IMR-90 (cell line): Measurements from ENCODE around the gene C17orf67. TPM values are rescaled to one million over a fixed set of nuclear protein-coding genes. Genes with fewer than 3 reads are reported as not detected.

Experiments used
- ATAC-seq: fragments of 200-7000 bp; cut with Tn5 transposase; 2 replicates; pipeline ENCODE4 v1.9.1; 2020; ENCODE audit warnings: low read depth, mild to moderate bottlenecking, moderate library complexity
- BruUV-seq: library from RNA; stranded (reverse); fragments of 400-500 nt; replicated peaks from 2 replicates; lab custom pipeline; 2021; lab: Mats Ljungman, UMichigan
- CTCF ChIA-PET: fragments of 300-600 bp; formaldehyde crosslinking; extraction: SDS; loops from one replicate; lab custom pipeline; 2021; ENCODE audit warnings: antibody characterized with exemption; lab: Yijun Ruan, JAX
- POLR2A ChIA-PET: fragments of 300-600 bp; sonication (Branson Sonifier 250); formaldehyde crosslinking; loops from one replicate; lab custom pipeline; 2022; ENCODE audit warnings: antibody characterized with exemption; ENCODE audit not compliant: unreplicated experiment; lab: Charles Lee
- DNase-seq: peaks from one replicate; pipeline ENCODE4 v3.0.0; 2013
- H2AFZ ChIP-seq: replicated peaks from 2 replicates; pipeline ENCODE3; 2013; ENCODE audit warnings: low read length, mild to moderate bottlenecking; ENCODE audit not compliant: poor library complexity
- H2AK5ac ChIP-seq: 2 replicates; pipeline ENCODE4 v1.6.1; 2013; ENCODE audit warnings: low read depth, low read length, inconsistent platforms
- H2AK9ac ChIP-seq: replicated peaks from 2 replicates; pipeline ENCODE3; 2013; ENCODE audit warnings: mild to moderate bottlenecking, low read depth, low read length, moderate library complexity; ENCODE audit not compliant: poor library complexity
- H2BK120ac ChIP-seq: 2 replicates; pipeline ENCODE4 v1.6.1; 2013; ENCODE audit warnings: low read depth, low read length, inconsistent platforms
- H2BK15ac ChIP-seq: 3 replicates; pipeline ENCODE4 v1.6.1; 2013; ENCODE audit warnings: low read depth, low read length, inconsistent platforms
- H2BK20ac ChIP-seq: 2 replicates; pipeline ENCODE4 v1.6.1; 2013; ENCODE audit warnings: low read depth, mild to moderate bottlenecking, inconsistent platforms, low read length, moderate library complexity
- H2BK5ac ChIP-seq: 2 replicates; pipeline ENCODE4 v1.6.1; 2013; ENCODE audit warnings: mild to moderate bottlenecking, low read depth, low read length, inconsistent platforms; ENCODE audit not compliant: poor library complexity, severe bottlenecking
- H3K14ac ChIP-seq: replicated peaks from 2 replicates; pipeline ENCODE4 v1.6.1; 2013; ENCODE audit warnings: low read depth, low read length, inconsistent platforms
- H3K18ac ChIP-seq: 2 replicates; pipeline ENCODE4 v1.6.1; 2013; ENCODE audit warnings: low read depth, low read length, control low read depth
- H3K23ac ChIP-seq: 2 replicates; pipeline ENCODE4 v1.6.1; 2013; ENCODE audit warnings: low read depth, low read length, inconsistent platforms
- H3K27ac ChIP-seq: 2 replicates; pipeline ENCODE4 v1.5.1; 2013; ENCODE audit warnings: mild to moderate bottlenecking, control low read depth, low read length; ENCODE audit not compliant: insufficient read depth
- H3K27me3 ChIP-seq: 2 replicates; pipeline ENCODE4 v1.6.1; 2013; ENCODE audit warnings: low read length; ENCODE audit not compliant: control insufficient read depth, insufficient read depth
- H3K36me3 ChIP-seq: 2 replicates; pipeline ENCODE4 v1.6.1; 2013; ENCODE audit warnings: low read length, mixed read lengths; ENCODE audit not compliant: control insufficient read depth, insufficient read depth
- H3K4ac ChIP-seq: 2 replicates; pipeline ENCODE4 v1.6.1; 2013; ENCODE audit warnings: low read depth, low read length, inconsistent platforms
- H3K4me1 ChIP-seq: 2 replicates; pipeline ENCODE4 v1.6.1; 2013; ENCODE audit warnings: low read length, mixed read lengths; ENCODE audit not compliant: control insufficient read depth, insufficient read depth
- H3K4me2 ChIP-seq: 2 replicates; pipeline ENCODE4 v1.6.1; 2013; ENCODE audit warnings: low read depth, mild to moderate bottlenecking, control low read depth, low read length, moderate library complexity
- H3K4me3 ChIP-seq: 2 replicates; pipeline ENCODE4 v1.5.1; 2013; ENCODE audit warnings: low read depth, mild to moderate bottlenecking, control low read depth, low read length, moderate library complexity; ENCODE audit not compliant: insufficient read depth
- H3K56ac ChIP-seq: 2 replicates; pipeline ENCODE4 v1.6.1; 2013; ENCODE audit warnings: low read length, inconsistent platforms; ENCODE audit not compliant: insufficient read depth; ENCODE audit errors: extremely low read depth
- H3K79me1 ChIP-seq, 2 experiments: 2 replicates each; pipeline ENCODE4 v1.6.1; 2013; ENCODE audit warnings: low read length in 2 of 2, inconsistent platforms in 1 of 2, low read depth in 1 of 2
- H3K9ac ChIP-seq: 2 replicates; pipeline ENCODE4 v1.6.1; 2013; ENCODE audit warnings: low read depth, low read length, control low read depth
- H3K9me1 ChIP-seq: 2 replicates; pipeline ENCODE4 v1.6.1; 2013; ENCODE audit warnings: low read length, inconsistent platforms; ENCODE audit not compliant: insufficient read depth
- H3K9me3 ChIP-seq: 2 replicates; pipeline ENCODE4 v1.6.1; 2013; ENCODE audit warnings: low read length; ENCODE audit not compliant: control insufficient read depth, insufficient read depth
- H4K20me1 ChIP-seq: 2 replicates; pipeline ENCODE4 v1.6.1; 2013; ENCODE audit warnings: low read length, inconsistent platforms; ENCODE audit not compliant: insufficient read depth
- H4K5ac ChIP-seq: 2 replicates; pipeline ENCODE4 v1.6.1; 2013; ENCODE audit warnings: mild to moderate bottlenecking, low read depth, low read length, control low read depth
- H4K8ac ChIP-seq, 2 experiments: 2 replicates each; pipeline ENCODE4 v1.6.1; 2013; ENCODE audit warnings: low read depth in 2 of 2, low read length in 2 of 2, control low read depth in 1 of 2, inconsistent platforms in 1 of 2
- H4K91ac ChIP-seq: 2 replicates; pipeline ENCODE4 v1.6.1; 2013; ENCODE audit warnings: low read depth, low read length, inconsistent platforms; ENCODE audit not compliant: insufficient read depth
- CEBPB ChIP-seq: IDR thresholded peaks from 2 replicates; pipeline ENCODE4 v1.6.1; 2012; ENCODE audit warnings: low read depth, low read length, improper control_type of control experiment
- CTCF ChIP-seq: conservative IDR thresholded peaks from 2 replicates; pipeline ENCODE4 v1.5.1; 2012; ENCODE audit warnings: mild to moderate bottlenecking, low read depth, low read length, improper control_type of control experiment
- MAFK ChIP-seq: IDR thresholded peaks from 2 replicates; pipeline ENCODE4 v1.6.1; 2012; ENCODE audit warnings: low read depth, low read length, improper control_type of control experiment
- WGBS, 2 experiments: methylation state at CpG; one replicate each; pipeline versions ENCODE4 v1.1.5 to v1.1.7; 2013; ENCODE audit warnings: missing lambda C conversion rate in 2 of 2; ENCODE audit not compliant: insufficient read length in 1 of 2; ENCODE audit errors: extremely low coverage in 2 of 2; 5-methylcytosine and 5-hydroxymethylcytosine counted together
- dilution Hi-C: fragments of 300-500 bp; cut with HindIII; formaldehyde crosslinking; loops from one replicate; pipeline ENCODE4 v1.14.3; 2018; ENCODE audit warnings: low sequenced_read_pairs; ENCODE audit not compliant: unreplicated experiment
- in situ Hi-C: fragments of 300-500 bp; cut with MboI; formaldehyde crosslinking; loops from 3 replicates; pipeline ENCODE4 v1.14.3; 2019; ENCODE audit warnings: low sequenced_read_pairs, inconsistent platforms, mixed read lengths
- intact Hi-C: fragments of 100-400 bp; cut with micrococcal nuclease; formaldehyde crosslinking; loops from 2 replicates; pipeline ENCODE4 v1.10.0; 2022
- polyA plus RNA-seq, 3 experiments: library from polyadenylated mRNA; depleted of rRNA; stranded (reverse); fragments of >200 nt; gene quantifications; 2 replicates each; pipeline ENCODE4 v1.2.3, GENCODE V29; 2012; ENCODE audit warnings: low replicate concordance in 1 of 3
- total RNA-seq: library from RNA; depleted of rRNA; stranded (reverse); fragments of >200 nt; gene quantifications from 2 replicates; pipeline ENCODE4 v1.2.3, GENCODE V29; 2012

Gene C17orf67
- total and polyA plus RNA-seq, 2 of the 4 experiments (the other 2 are of a cell fraction), result 0.18 to 1.1 TPM

- BruUV-seq, result no TSS peak
- no peaks in the 10 kb centered on the region for H3K27me3 ChIP-seq
- H2AK9ac ChIP-seq, result no peak overlapping the region
- peaks cover 9% of the 10 kb centered on the region for H3K36me3 ChIP-seq
- H2BK5ac ChIP-seq, result no peak overlapping the region
- TF ChIP-seq MAFK (no peak), CEBPB (no peak), CTCF (no peak)
- no peak overlapping the region for H4K5ac ChIP-seq
- no peaks in the 10 kb centered on the region for H3K4me1 ChIP-seq
- 0% methylated on average over 1 of the region's 3 CpGs; no CpG with 5 or more reads in 1 of the 2 experiments for WGBS, 2 experiments
- no peak overlapping the region for H3K4me2 ChIP-seq
- no peak overlapping the region for H4K8ac ChIP-seq
- no peak overlapping the region for H3K9ac ChIP-seq
- no peaks in the 10 kb centered on the region for H3K9me1 ChIP-seq
- no peak overlapping the region for H2BK20ac ChIP-seq
- intact Hi-C loops, result no loop called here
- DNase-seq (no peak), ATAC-seq (no peak)
- H3K23ac ChIP-seq, result no peak overlapping the region
- no peak overlapping the region for H3K14ac ChIP-seq
- H4K91ac ChIP-seq, result no peak overlapping the region
- no peak overlapping the region for H3K27ac ChIP-seq
- H3K4me3 ChIP-seq, result no peak overlapping the region
- no peak overlapping the region for H3K4ac ChIP-seq
- no peaks in the 10 kb centered on the region for H4K20me1 ChIP-seq
- POLR2A ChIA-PET, result no interaction called here
- in situ Hi-C loops, result no loop called here
- H2BK15ac ChIP-seq, result no peak overlapping the region
- H3K79me1 ChIP-seq, result no peaks in the 10 kb centered on the region
- H2AFZ ChIP-seq, result no peak overlapping the region
- H3K9me3 ChIP-seq, result no peaks in the 10 kb centered on the region
- dilution Hi-C loops, result no loop called here
- no peak overlapping the region for H3K18ac ChIP-seq
- H3K56ac ChIP-seq, result no peak overlapping the region
- H2AK5ac ChIP-seq, result no peak overlapping the region
- CTCF ChIA-PET, result no interaction called here
- no peak overlapping the region for H2BK120ac ChIP-seq
These were observed 15.4 kb upstream of the C17orf67 start for GRCh38 chr17:56849131-56849530.
